ENCODE measurements around the gene ALG8. TPM values are rescaled to one million over a fixed set of nuclear protein-coding genes. Genes with fewer than 3 reads are reported as not detected.

ALG8 gene
- polyA plus RNA-seq, 3 donors: 15.6 to 41.7 (median 40.6) TPM

DNA sequence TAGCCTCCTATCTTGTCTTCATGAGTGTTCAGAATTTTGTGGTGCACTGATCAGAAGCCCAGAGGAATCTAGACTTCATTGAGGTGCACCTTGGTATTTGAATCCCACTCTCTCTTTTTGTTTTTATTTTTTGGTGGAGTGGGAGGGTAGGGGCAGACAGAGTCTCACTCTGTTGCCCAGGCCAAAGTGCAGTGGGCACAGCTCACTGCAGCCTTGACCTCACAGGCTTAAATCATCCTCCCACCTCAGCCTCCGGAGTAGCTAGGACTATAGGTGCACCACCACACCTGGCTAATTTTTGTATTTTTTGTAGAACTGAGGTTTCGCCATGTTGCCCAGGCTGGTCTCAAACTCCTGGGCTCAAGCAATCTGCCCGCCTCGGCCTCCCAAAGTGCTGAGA is 10.9 kb upstream of the ALG8 start:
- DNase-seq: no peak
- H3K4me3 ChIP-seq (replicated peaks in 1 of 3; ENCODE audit: low read depth in 2 of 3, low read length in 3 of 3): no peak overlapping the region
- no peaks in the 10 kb centered on the region for H3K79me2 ChIP-seq (ENCODE audit: insufficient read depth, low read length)
- H2AFZ ChIP-seq (ENCODE audit: insufficient read depth, low read depth, low read length, poor library complexity, severe bottlenecking): no peak overlapping the region
- no peaks in the 10 kb centered on the region for H3K4me1 ChIP-seq (ENCODE audit: control insufficient read depth in 1 of 2, insufficient read depth in 2 of 2, low read length in 2 of 2)
- intact Hi-C loops (cut with micrococcal nuclease): no loop called here
- TF ChIP-seq, protein P1, sequence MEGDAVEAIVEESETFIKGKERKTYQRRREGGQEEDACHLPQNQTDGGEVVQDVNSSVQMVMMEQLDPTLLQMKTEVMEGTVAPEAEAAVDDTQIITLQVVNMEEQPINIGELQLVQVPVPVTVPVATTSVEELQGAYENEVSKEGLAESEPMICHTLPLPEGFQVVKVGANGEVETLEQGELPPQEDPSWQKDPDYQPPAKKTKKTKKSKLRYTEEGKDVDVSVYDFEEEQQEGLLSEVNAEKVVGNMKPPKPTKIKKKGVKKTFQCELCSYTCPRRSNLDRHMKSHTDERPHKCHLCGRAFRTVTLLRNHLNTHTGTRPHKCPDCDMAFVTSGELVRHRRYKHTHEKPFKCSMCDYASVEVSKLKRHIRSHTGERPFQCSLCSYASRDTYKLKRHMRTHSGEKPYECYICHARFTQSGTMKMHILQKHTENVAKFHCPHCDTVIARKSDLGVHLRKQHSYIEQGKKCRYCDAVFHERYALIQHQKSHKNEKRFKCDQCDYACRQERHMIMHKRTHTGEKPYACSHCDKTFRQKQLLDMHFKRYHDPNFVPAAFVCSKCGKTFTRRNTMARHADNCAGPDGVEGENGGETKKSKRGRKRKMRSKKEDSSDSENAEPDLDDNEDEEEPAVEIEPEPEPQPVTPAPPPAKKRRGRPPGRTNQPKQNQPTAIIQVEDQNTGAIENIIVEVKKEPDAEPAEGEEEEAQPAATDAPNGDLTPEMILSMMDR (IDR thresholded peaks at IDR 0.05): no peak
- no peak overlapping the region for H3K4me3 Mint-ChIP-seq
- H3K27ac Mint-ChIP-seq: no peak overlapping the region
- no peaks in the 10 kb centered on the region for H4K20me1 ChIP-seq (ENCODE audit: insufficient read depth, low read length)
- H3K27me3 Mint-ChIP-seq (ENCODE audit: low read depth in 3 of 3): peaks cover 2 to 11% (median 3%) of the 10 kb centered on the region in 3 donors
- no peak overlapping the region for H3K4me2 ChIP-seq (replicated peaks; ENCODE audit: extremely low read depth, low read length, poor library complexity, severe bottlenecking)
- H3K9me3 Mint-ChIP-seq: no peaks in the 10 kb centered on the region
- no peaks in the 10 kb centered on the region for H3K27me3 ChIP-seq (ENCODE audit: control insufficient read depth in 2 of 2, insufficient read depth in 2 of 2, low read length in 2 of 2)
- no peaks in the 10 kb centered on the region for H3K4me1 Mint-ChIP-seq
- no peaks in the 10 kb centered on the region for H3K9me3 ChIP-seq (replicated peaks in 1 of 2; ENCODE audit: control insufficient read depth in 1 of 2, insufficient read depth in 1 of 2, low read length in 2 of 2)
- no peak overlapping the region for H3K9ac ChIP-seq (ENCODE audit: insufficient read depth, low read length, poor library complexity, severe bottlenecking)
- no peaks in the 10 kb centered on the region for H3K36me3 Mint-ChIP-seq
- H3K36me3 ChIP-seq (replicated peaks in 1 of 2; ENCODE audit: control insufficient read depth in 1 of 2, insufficient read depth in 2 of 2, low read length in 2 of 2): no peaks in the 10 kb centered on the region
- H3K27ac ChIP-seq (ENCODE audit: low read depth in 1 of 2, low read length in 2 of 2): no peak overlapping the region
- 80% methylated on average over 2 of the region's 4 CpGs for WGBS (ENCODE audit: insufficient coverage)

DNA sequence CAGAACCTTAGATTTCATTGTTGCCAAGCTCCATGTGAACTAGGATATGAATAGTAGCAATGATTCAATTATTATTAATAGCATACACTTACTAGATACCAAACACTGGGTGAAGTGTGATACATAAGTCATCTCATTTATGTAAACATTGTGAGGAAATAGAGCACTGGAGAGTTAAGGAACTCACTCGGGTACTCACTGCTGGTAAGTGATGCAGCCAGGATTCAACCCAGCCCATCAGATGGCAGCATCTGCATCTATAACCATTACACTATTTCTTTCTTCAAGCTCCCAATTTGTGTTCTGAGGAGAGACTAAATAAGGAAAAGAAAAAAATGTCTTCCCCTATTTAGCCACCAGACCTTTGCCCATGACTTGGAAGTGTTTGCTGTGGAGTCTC is 10.2 kb upstream of the ALG8 start:
- TF ChIP-seq, protein P1 (IDR thresholded peaks at IDR 0.05): no peak
- no CpG with 5 or more reads among the region's 1 CpG for WGBS (ENCODE audit: insufficient coverage)
- H3K27ac Mint-ChIP-seq: no peak overlapping the region
- DNase-seq: no peak
- H3K27me3 ChIP-seq (ENCODE audit: control insufficient read depth in 2 of 2, insufficient read depth in 2 of 2, low read length in 2 of 2): no peaks in the 10 kb centered on the region
- H3K36me3 Mint-ChIP-seq: no peaks in the 10 kb centered on the region
- H3K27ac ChIP-seq (ENCODE audit: low read depth in 1 of 2, low read length in 2 of 2): no peak overlapping the region
- H2AFZ ChIP-seq (ENCODE audit: insufficient read depth, low read depth, low read length, poor library complexity, severe bottlenecking): no peak overlapping the region
- H3K36me3 ChIP-seq (replicated peaks in 1 of 2; ENCODE audit: control insufficient read depth in 1 of 2, insufficient read depth in 2 of 2, low read length in 2 of 2): no peaks in the 10 kb centered on the region
- intact Hi-C loops (cut with micrococcal nuclease): no loop called here
- H3K27me3 Mint-ChIP-seq (ENCODE audit: low read depth in 3 of 3): peaks cover 2 to 11% (median 3%) of the 10 kb centered on the region in 3 donors
- no peaks in the 10 kb centered on the region for H3K4me1 Mint-ChIP-seq
- H3K4me3 Mint-ChIP-seq: no peak overlapping the region
- H3K4me2 ChIP-seq (replicated peaks; ENCODE audit: extremely low read depth, low read length, poor library complexity, severe bottlenecking): no peak overlapping the region
- no peak overlapping the region for H3K4me3 ChIP-seq (replicated peaks in 1 of 3; ENCODE audit: low read depth in 2 of 3, low read length in 3 of 3)
- no peaks in the 10 kb centered on the region for H4K20me1 ChIP-seq (ENCODE audit: insufficient read depth, low read length)
- no peaks in the 10 kb centered on the region for H3K4me1 ChIP-seq (ENCODE audit: control insufficient read depth in 1 of 2, insufficient read depth in 2 of 2, low read length in 2 of 2)
- no peak overlapping the region for H3K9ac ChIP-seq (ENCODE audit: insufficient read depth, low read length, poor library complexity, severe bottlenecking)
- H3K9me3 Mint-ChIP-seq: no peaks in the 10 kb centered on the region
- no peaks in the 10 kb centered on the region for H3K79me2 ChIP-seq (ENCODE audit: insufficient read depth, low read length)
- H3K9me3 ChIP-seq (replicated peaks in 1 of 2; ENCODE audit: control insufficient read depth in 1 of 2, insufficient read depth in 1 of 2, low read length in 2 of 2): no peaks in the 10 kb centered on the region
